ENCODE measurements around the gene MIPOL1. TPM values are rescaled to one million over a fixed set of nuclear protein-coding genes. Genes with fewer than 3 reads are reported as not detected.
A peak's percentile ranks its signal among the peaks of the same experiment; 100 is the strongest.
"Not testable (repeated sequence)": the region's sequence is repeated elsewhere in the genome, so short reads cannot be mapped to it uniquely, and the experiment has no call there.

Gene MIPOL1
- total and polyA plus RNA-seq, 9 of the 15 experiments (the other 6 are each of a cell fraction or from before 2014, with no cell fraction given): 6.7 to 21.9 (median 12.4) TPM

DNA sequence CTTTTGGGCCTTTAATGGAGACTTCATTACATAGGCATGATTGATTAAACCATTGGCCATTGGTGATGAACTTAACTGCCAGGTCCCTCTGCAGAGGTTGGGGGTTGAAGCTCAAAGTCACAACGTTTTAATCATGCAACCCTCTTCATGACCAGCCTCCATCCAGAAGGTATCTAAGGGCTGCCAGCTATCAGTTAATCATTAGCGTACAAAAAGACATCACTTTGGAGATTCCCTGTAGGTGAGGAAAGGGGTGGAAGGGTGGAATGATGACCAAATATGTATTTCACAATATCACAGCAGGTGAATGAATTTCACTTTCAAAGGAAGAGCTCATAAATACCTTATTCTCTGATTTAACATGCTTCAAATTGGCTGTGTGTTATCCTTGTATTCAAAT, 92.0 kb downstream of the MIPOL1 start (continued):
- TF ChIP-seq ZNF41 (CRISPR knock-in tag; conservative IDR thresholded peaks at IDR 0.05) (no peak), ZNF644 (tag; IDR thresholded peaks at IDR 0.05; ENCODE audit: low read depth) (no peak)

DNA sequence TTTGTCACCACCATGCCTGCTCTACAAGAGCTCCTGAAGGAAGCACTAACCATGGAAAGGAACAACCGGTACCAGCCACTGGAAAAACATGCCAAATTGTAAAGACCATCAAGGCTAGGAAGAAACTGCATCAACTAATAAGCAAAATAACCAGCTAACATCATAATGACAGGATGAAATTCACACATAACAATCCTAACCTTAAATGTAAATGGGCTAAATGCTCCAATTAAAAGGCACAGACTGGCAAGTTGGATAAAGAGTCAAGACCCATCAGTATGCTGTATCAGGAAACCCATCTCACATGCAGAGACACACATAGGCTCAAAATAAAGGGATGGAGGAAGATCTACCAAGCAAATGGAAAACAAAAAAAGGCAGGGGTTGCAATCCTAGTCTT, 97.5 kb downstream of the MIPOL1 start:
- H2AFZ ChIP-seq (ENCODE audit: low read depth, low read length); H3K4me2 ChIP-seq (ENCODE audit: insufficient read depth, low read length); DNase-seq (ENCODE audit: extremely low read depth in 1 of 4, low spot score in 3 of 4); POLR2A ChIA-PET; FAIRE-seq; in situ Hi-C loops (cut with MboI); BruUV-seq (replicated peaks); H3K9ac ChIP-seq (ENCODE audit: insufficient read depth in 1 of 2, low read depth in 2 of 2, low read length in 2 of 2); ATAC-seq; CTCF ChIA-PET (ENCODE audit: low intra/inter-chr PET ratio); H4K20me1 ChIP-seq (replicated peaks; ENCODE audit: control insufficient read depth, insufficient read depth, low read length); H3K9me3 ChIP-seq (replicated peaks; ENCODE audit: control insufficient read depth, insufficient read depth, low read depth, low read length); intact Hi-C loops (cut with micrococcal nuclease); H3K4me1 ChIP-seq (replicated peaks in 1 of 2; ENCODE audit: control insufficient read depth in 2 of 2, insufficient read depth in 2 of 2, low read length in 2 of 2); H3K36me3 ChIP-seq (ENCODE audit: control insufficient read depth, insufficient read depth, low read length); H3K27me3 ChIP-seq (ENCODE audit: control insufficient read depth in 2 of 2, insufficient read depth in 2 of 2, low read length in 2 of 2); H3K4me3 ChIP-seq; H3K79me2 ChIP-seq (ENCODE audit: control insufficient read depth, insufficient read depth, low read length); H3K9me1 ChIP-seq (ENCODE audit: control insufficient read depth, insufficient read depth, low read length); H3K27ac ChIP-seq (ENCODE audit: extremely low read depth, low read depth, low read length): not testable (repeated sequence)
- TF ChIP-seq ZNF507 (tag; conservative IDR thresholded peaks at IDR 0.05): peak; percentile 78
- WGBS (ENCODE audit: insufficient coverage, low coverage, missing lambda C conversion rate): 86% methylated on average over 1 of the region's 1 CpG

DNA sequence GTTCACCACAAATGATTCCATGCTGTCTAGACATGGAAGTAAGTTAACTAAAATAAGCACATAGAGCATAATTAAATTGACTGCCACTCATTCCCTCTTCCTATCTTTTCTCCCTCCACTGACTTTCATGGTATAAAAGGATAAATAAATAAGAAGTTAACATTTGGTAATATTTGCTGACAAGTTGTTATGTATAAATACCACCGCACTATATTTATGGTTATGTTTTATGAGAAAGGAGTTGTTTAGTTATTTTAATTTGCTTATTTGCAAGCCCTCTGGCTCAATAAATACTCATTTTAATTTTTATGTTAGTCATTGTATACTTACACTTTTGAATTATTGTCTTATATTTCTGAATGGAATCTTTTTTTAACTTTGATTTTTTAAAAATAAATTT, 113.5 kb downstream of the MIPOL1 start:
- POLR2A ChIA-PET: no interaction called here
- no peak overlapping the region for H3K4me3 ChIP-seq
- DNase-seq (ENCODE audit: extremely low read depth in 1 of 4, low spot score in 3 of 4) (no peak), ATAC-seq (no peak), FAIRE-seq (no peak)
- intact Hi-C loops (cut with micrococcal nuclease) (no loop called here), in situ Hi-C loops (cut with MboI) (no loop called here)
- H3K79me2 ChIP-seq (ENCODE audit: control insufficient read depth, insufficient read depth, low read length): no peaks in the 10 kb centered on the region
- H4K20me1 ChIP-seq (replicated peaks; ENCODE audit: control insufficient read depth, insufficient read depth, low read length): no peaks in the 10 kb centered on the region
- no peaks in the 10 kb centered on the region for H3K9me1 ChIP-seq (ENCODE audit: control insufficient read depth, insufficient read depth, low read length)
- CTCF ChIA-PET (ENCODE audit: low intra/inter-chr PET ratio): no interaction called here
- no peak overlapping the region for H3K4me2 ChIP-seq (ENCODE audit: insufficient read depth, low read length)
- 67% methylated on average over 1 of the region's 1 CpG for WGBS (ENCODE audit: insufficient coverage, low coverage, missing lambda C conversion rate)
- H3K9me3 ChIP-seq (replicated peaks; ENCODE audit: control insufficient read depth, insufficient read depth, low read depth, low read length): no peaks in the 10 kb centered on the region
- no TSS peak for BruUV-seq (replicated peaks)
- H3K27ac ChIP-seq (ENCODE audit: extremely low read depth, low read depth, low read length): no peak overlapping the region
- no peaks in the 10 kb centered on the region for H3K27me3 ChIP-seq (ENCODE audit: control insufficient read depth in 2 of 2, insufficient read depth in 2 of 2, low read length in 2 of 2)
- H3K9ac ChIP-seq (ENCODE audit: insufficient read depth in 1 of 2, low read depth in 2 of 2, low read length in 2 of 2): no peak overlapping the region
- H2AFZ ChIP-seq (ENCODE audit: low read depth, low read length): no peak overlapping the region
- H3K36me3 ChIP-seq (ENCODE audit: control insufficient read depth, insufficient read depth, low read length): no peaks in the 10 kb centered on the region
- H3K4me1 ChIP-seq (replicated peaks in 1 of 2; ENCODE audit: control insufficient read depth in 2 of 2, insufficient read depth in 2 of 2, low read length in 2 of 2): no peaks in the 10 kb centered on the region
- TF ChIP-seq CBFB (CRISPR knock-in tag; IDR thresholded peaks at IDR 0.05) (no peak), TAL1 (IDR thresholded peaks at IDR 0.05) (no peak), KLF6 (CRISPR knock-in tag; IDR thresholded peaks at IDR 0.05; ENCODE audit: borderline replicate concordance) (no peak), TAF15 (IDR thresholded peaks at IDR 0.05; ENCODE audit: low read depth, low read length) (no peak), PPARD (CRISPR knock-in tag; IDR thresholded peaks at IDR 0.05) (no peak), NR2F6 (CRISPR knock-in tag; IDR thresholded peaks at IDR 0.05) (no peak), MTA2 (IDR thresholded peaks at IDR 0.05; ENCODE audit: low read depth) (no peak), BRD9 (IDR thresholded peaks at IDR 0.05; ENCODE audit: low read depth, partially characterized antibody) (no peak), NFYB (IDR thresholded peaks at IDR 0.05; ENCODE audit: extremely low read depth, insufficient read length) (no peak)
- TF ChIP-seq, protein P1, sequence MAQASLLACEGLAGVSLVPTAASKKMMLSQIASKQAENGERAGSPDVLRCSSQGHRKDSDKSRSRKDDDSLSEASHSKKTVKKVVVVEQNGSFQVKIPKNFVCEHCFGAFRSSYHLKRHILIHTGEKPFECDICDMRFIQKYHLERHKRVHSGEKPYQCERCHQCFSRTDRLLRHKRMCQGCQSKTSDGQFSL (CRISPR knock-in tag; IDR thresholded peaks at IDR 0.05): no peak
- TF ChIP-seq, protein P1 (tag; IDR thresholded peaks at IDR 0.05): no peak
- TF ChIP-seq, protein P2, sequence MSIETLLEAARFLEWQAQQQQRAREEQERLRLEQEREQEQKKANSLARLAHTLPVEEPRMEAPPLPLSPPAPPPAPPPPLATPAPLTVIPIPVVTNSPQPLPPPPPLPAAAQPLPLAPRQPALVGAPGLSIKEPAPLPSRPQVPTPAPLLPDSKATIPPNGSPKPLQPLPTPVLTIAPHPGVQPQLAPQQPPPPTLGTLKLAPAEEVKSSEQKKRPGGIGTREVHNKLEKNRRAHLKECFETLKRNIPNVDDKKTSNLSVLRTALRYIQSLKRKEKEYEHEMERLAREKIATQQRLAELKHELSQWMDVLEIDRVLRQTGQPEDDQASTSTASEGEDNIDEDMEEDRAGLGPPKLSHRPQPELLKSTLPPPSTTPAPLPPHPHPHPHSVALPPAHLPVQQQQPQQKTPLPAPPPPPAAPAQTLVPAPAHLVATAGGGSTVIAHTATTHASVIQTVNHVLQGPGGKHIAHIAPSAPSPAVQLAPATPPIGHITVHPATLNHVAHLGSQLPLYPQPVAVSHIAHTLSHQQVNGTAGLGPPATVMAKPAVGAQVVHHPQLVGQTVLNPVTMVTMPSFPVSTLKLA (conservative IDR thresholded peaks at IDR 0.05): no peak

Data from K562 (cell line).